HepG2 (cell line): ENCODE measurements around the gene CNOT2. TPM values are rescaled to one million over a fixed set of nuclear protein-coding genes. Genes with fewer than 3 reads are reported as not detected.

Experiments
- ATAC-seq: fragments of 200-7000 bp; cut with Tn5 transposase; 3 replicates; pipeline ENCODE4 v1.9.1; 2020; ENCODE audit warnings: mild to moderate bottlenecking, moderate library complexity
- BruUV-seq: library from RNA; stranded (reverse); fragments of 400-500 nt; replicated peaks from 2 replicates; lab custom pipeline; 2021; lab: Mats Ljungman, UMichigan
- CTCF ChIA-PET: fragments of 300-600 bp; formaldehyde crosslinking; extraction: SDS; loops from one replicate; lab custom pipeline; 2021; ENCODE audit warnings: low total read pairs, inconsistent platforms, low intra/inter-chr PET ratio; lab: Yijun Ruan, JAX
- POLR2A ChIA-PET: fragments of 350-600 bp; sonication (Branson Sonifier 250); formaldehyde crosslinking; loops from one replicate; lab custom pipeline; 2020; ENCODE audit warnings: antibody characterized with exemption, inconsistent platforms; lab: Yijun Ruan, JAX
- DNase-seq: peaks from one replicate; pipeline ENCODE4 v3.0.0-alpha.2; 2015; ENCODE audit warnings: low spot score
- FAIRE-seq: peaks from 3 replicates; lab custom pipeline; 2011; peaks lifted over from hg19 to GRCh38; lab: Jason Lieb, UNC
- H2AFZ ChIP-seq: one replicate; pipeline ENCODE4 v1.6.1; 2011; ENCODE audit warnings: low read length, inconsistent platforms
- H3K27ac ChIP-seq: fragments of 300-600 bp; 3 replicates; pipeline ENCODE4 v1.8.0; 2011; ENCODE audit warnings: mixed run types, mild to moderate bottlenecking, mixed read lengths, low read length, inconsistent platforms; ENCODE audit not compliant: insufficient read depth; ENCODE audit errors: extremely low read length
- H3K27me3 ChIP-seq, 2 experiments: fragments of 200-600 bp in 1 of 2; 2 replicates in 1 of 2; 3 replicates in 1 of 2; pipeline versions ENCODE4 v1.6.0 to v1.8.0; 2011; ENCODE audit warnings: low read length in 2 of 2, mild to moderate bottlenecking in 2 of 2, moderate library complexity in 2 of 2, inconsistent platforms in 1 of 2; ENCODE audit not compliant: insufficient read depth in 2 of 2, control insufficient read depth in 1 of 2
- H3K36me3 ChIP-seq, 2 experiments: fragments of 200-600 bp in 1 of 2; replicated peaks in 1 of 2; 2 replicates in 1 of 2; 3 replicates in 1 of 2; pipeline versions ENCODE4 v1.5.1 to v1.8.0; 2011; ENCODE audit warnings: low read length in 2 of 2, inconsistent platforms in 1 of 2; ENCODE audit not compliant: insufficient read depth in 2 of 2, control insufficient read depth in 1 of 2
- H3K4me1 ChIP-seq: 2 replicates; pipeline ENCODE4 v1.5.1; 2012; ENCODE audit warnings: low read length, inconsistent platforms; ENCODE audit not compliant: insufficient read depth
- H3K4me2 ChIP-seq: 2 replicates; pipeline ENCODE4 v1.6.0; 2011; ENCODE audit warnings: low read depth, low read length, inconsistent platforms
- H3K4me3 ChIP-seq, 3 experiments: fragments of 200-600 bp in 1 of 3; sonication (generic), shearing (Covaris generic) in 1 of 3; replicated peaks in 1 of 3; 2 replicates each; pipeline ENCODE4 v1.5.1; 2011 to 2016; ENCODE audit warnings: low read length in 3 of 3, inconsistent platforms in 2 of 3, low read depth in 2 of 3, mild to moderate bottlenecking in 2 of 3, control low read depth in 1 of 3, mixed read lengths in 1 of 3; ENCODE audit not compliant: insufficient read depth in 1 of 3
- H3K79me2 ChIP-seq: one replicate; pipeline ENCODE4 v1.6.1; 2011; ENCODE audit warnings: low read length, inconsistent platforms; ENCODE audit not compliant: insufficient read depth
- H3K9ac ChIP-seq: 2 replicates; pipeline ENCODE4 v1.6.0; 2011; ENCODE audit warnings: mild to moderate bottlenecking, low read depth, low read length, inconsistent platforms; ENCODE audit not compliant: insufficient read depth
- H3K9me3 ChIP-seq: 2 replicates; pipeline ENCODE4 v1.5.1; 2012; ENCODE audit warnings: mild to moderate bottlenecking, low read length
- H4K20me1 ChIP-seq: 2 replicates; pipeline ENCODE4 v1.6.0; 2011; ENCODE audit warnings: inconsistent platforms, mild to moderate bottlenecking, low read length, moderate library complexity; ENCODE audit not compliant: insufficient read depth
- FOXC1 ChIP-seq: sonication (generic); formaldehyde crosslinking; IDR thresholded peaks from 2 replicates; pipeline ENCODE4 v1.8.0; 2022; ENCODE audit warnings: mild to moderate bottlenecking, missing genetic modification reagents, borderline replicate concordance
- FOXM1 ChIP-seq: sonication (generic); formaldehyde crosslinking; IDR thresholded peaks from 2 replicates; pipeline ENCODE4 v1.5.0; 2020; ENCODE audit warnings: missing genetic modification reagents
- HMG20A ChIP-seq: IDR thresholded peaks from 2 replicates; pipeline ENCODE4 v1.6.1; 2016; ENCODE audit warnings: borderline replicate concordance
- NFAT5 ChIP-seq: sonication (generic); formaldehyde crosslinking; IDR thresholded peaks from 2 replicates; pipeline ENCODE4 v1.4.0; 2020; ENCODE audit warnings: missing genetic modification reagents
- NPAS2 ChIP-seq: sonication (generic); formaldehyde crosslinking; IDR thresholded peaks from 2 replicates; pipeline ENCODE4 v1.8.0; 2022; ENCODE audit warnings: mild to moderate bottlenecking, missing genetic modification reagents, borderline replicate concordance
- PRMT3 ChIP-seq: sonication (generic); formaldehyde crosslinking; IDR thresholded peaks from 2 replicates; pipeline ENCODE4 v1.8.1; 2022; ENCODE audit warnings: low read depth, mild to moderate bottlenecking, moderate library complexity, missing genetic modification reagents, borderline replicate concordance
- SRSF4 ChIP-seq: fragments of 200-400 bp; formaldehyde crosslinking; IDR thresholded peaks from one replicate; pipeline ENCODE4 v1.6.1; 2018; ENCODE audit warnings: mild to moderate bottlenecking, low read depth, low read length, moderate library complexity; ENCODE audit not compliant: poor library complexity, severe bottlenecking
- YY1 ChIP-seq: IDR thresholded peaks from 2 replicates; pipeline ENCODE4 v1.6.1; 2011; ENCODE audit warnings: low read length, low read depth, moderate library complexity, mild to moderate bottlenecking; ENCODE audit not compliant: insufficient read depth, insufficient replicate concordance
- ZFP41 ChIP-seq: sonication (generic); formaldehyde crosslinking; IDR thresholded peaks from 2 replicates; pipeline ENCODE4 v1.4.0; 2020; ENCODE audit warnings: mild to moderate bottlenecking, missing genetic modification reagents, borderline replicate concordance
- ZNF18 ChIP-seq: sonication (generic); formaldehyde crosslinking; IDR thresholded peaks from 2 replicates; pipeline ENCODE4 v1.8.0; 2022; ENCODE audit warnings: mild to moderate bottlenecking, missing genetic modification reagents; ENCODE audit not compliant: insufficient replicate concordance
- ZNF205 ChIP-seq: IDR thresholded peaks from 2 replicates; pipeline ENCODE4 v1.6.1; 2018; ENCODE audit warnings: missing biosample characterization, missing genetic modification reagents
- ZNF264 ChIP-seq: sonication (generic); formaldehyde crosslinking; IDR thresholded peaks from 2 replicates; pipeline ENCODE4 v1.4.0; 2020; ENCODE audit warnings: missing genetic modification reagents
- ZNF546 ChIP-seq: sonication (generic); formaldehyde crosslinking; conservative IDR thresholded peaks from 2 replicates; pipeline ENCODE4 v1.8.1; 2023; ENCODE audit warnings: mild to moderate bottlenecking, missing genetic modification reagents
- ZNF720 ChIP-seq: sonication (generic); formaldehyde crosslinking; IDR thresholded peaks from 2 replicates; pipeline ENCODE4 v1.4.0; 2020; ENCODE audit warnings: missing genetic modification reagents
- WGBS: methylation state at CpG from one replicate; pipeline ENCODE4 v1.1.6; 2017; ENCODE audit warnings: low lambda C conversion rate; 5-methylcytosine and 5-hydroxymethylcytosine counted together
- in situ Hi-C: cut with HindIII; loops from 2 replicates; pipeline ENCODE4 v1.10.0; 2017; ENCODE audit warnings: low pct_unique_long_range_greater_than_20kb; ENCODE audit not compliant: extremely low pct_ligation_motif_present
- intact Hi-C: fragments of 100-400 bp; cut with micrococcal nuclease; formaldehyde crosslinking; loops from one replicate; pipeline ENCODE4 v1.10.0; 2022; ENCODE audit not compliant: unreplicated experiment
- polyA plus RNA-seq, 8 experiments: library from polyadenylated mRNA; depleted of rRNA in 3 of 8; stranded (reverse) in 7 of 8; unstranded in 1 of 8; fragments of >200 nt; fragmentation: Illumina TruSeq in 4 of 8; extraction: Trizol in 4 of 8; gene quantifications; 2 replicates each; pipeline versions ENCODE4 v1.2.1 to v1.2.3, GENCODE V29; 2011 to 2016; ENCODE audit warnings: low read depth in 4 of 8, missing spikeins in 1 of 8, mixed read lengths in 1 of 8; ENCODE audit not compliant: insufficient read depth in 1 of 8
- total RNA-seq, 5 experiments: library from RNA; depleted of rRNA; stranded (reverse); fragments of >200 nt; fragmentation: Illumina TruSeq; extraction: Trizol; gene quantifications; 2 replicates each; pipeline ENCODE4 v1.2.3, GENCODE V29; 2016; ENCODE audit warnings: low read depth in 1 of 5
- TF ChIP-seq, protein P1 (sequence below): sonication (generic); formaldehyde crosslinking; IDR thresholded peaks from 2 replicates; pipeline ENCODE4 v1.4.0; 2020; ENCODE audit warnings: missing genetic modification reagents, low read depth, mild to moderate bottlenecking, borderline replicate concordance

Gene CNOT2
- total and polyA plus RNA-seq, 2 of the 13 experiments (the other 11 are each of a cell fraction or from before 2014, with no cell fraction given): 54.5 to 76.6 TPM

DNA sequence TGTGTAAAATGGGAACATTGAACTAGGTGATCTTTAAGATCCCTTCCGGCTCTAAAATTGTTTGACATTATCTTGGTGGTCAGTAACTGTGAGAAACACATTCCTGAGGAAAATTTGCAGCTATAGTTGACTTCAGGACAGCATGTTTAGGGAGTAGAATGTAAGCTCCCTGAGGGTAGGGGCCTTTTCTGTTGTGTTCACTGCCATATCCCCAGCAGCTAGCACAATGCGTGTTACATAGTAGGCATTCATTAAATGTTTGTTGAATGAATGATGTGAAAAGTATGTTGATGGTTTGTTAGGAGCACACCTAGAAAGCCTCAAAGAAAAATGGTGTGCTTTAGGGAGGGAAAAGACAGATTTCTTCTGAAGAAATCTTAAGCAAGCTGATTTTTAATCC, 84.3 kb downstream of the CNOT2 start:
- TF ChIP-seq, protein P1, sequence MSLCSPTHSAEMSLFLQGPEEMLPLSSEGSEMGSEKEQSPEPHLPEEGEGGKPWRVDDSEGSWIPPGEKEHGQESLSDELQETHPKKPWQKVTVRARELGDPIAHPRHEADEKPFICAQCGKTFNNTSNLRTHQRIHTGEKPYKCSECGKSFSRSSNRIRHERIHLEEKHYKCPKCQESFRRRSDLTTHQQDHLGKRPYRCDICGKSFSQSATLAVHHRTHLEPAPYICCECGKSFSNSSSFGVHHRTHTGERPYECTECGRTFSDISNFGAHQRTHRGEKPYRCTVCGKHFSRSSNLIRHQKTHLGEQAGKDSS (CRISPR knock-in tag): no peak
- TF ChIP-seq ZNF264 (CRISPR knock-in tag) (no peak), FOXM1 (no peak), FOXC1 (CRISPR knock-in tag) (no peak), YY1 (no peak), ZNF18 (no peak), NFAT5 (CRISPR knock-in tag) (no peak), ZNF205 (no peak), ZNF546 (CRISPR knock-in tag) (no peak), ZNF720 (CRISPR knock-in tag) (no peak), PRMT3 (CRISPR knock-in tag) (no peak), NPAS2 (no peak), SRSF4 (no peak), ZFP41 (CRISPR knock-in tag) (no peak), HMG20A (no peak)
- peaks cover 0 to 16% of the 10 kb centered on the region in 2 experiments; a peak in 2 of 5 replicates for H3K36me3 ChIP-seq
- H3K4me2 ChIP-seq: no peak overlapping the region
- H4K20me1 ChIP-seq: no peaks in the 10 kb centered on the region
- FAIRE-seq: no peak
- intact Hi-C loops (no loop called here), in situ Hi-C loops (no loop called here)
- H3K27me3 ChIP-seq: no peaks in the 10 kb centered on the region; a peak in 1 of 5 replicates
- no peaks in the 10 kb centered on the region for H3K79me2 ChIP-seq
- H3K9ac ChIP-seq: no peak overlapping the region
- no peak for ATAC-seq
- H3K4me3 ChIP-seq: no peak overlapping the region
- no TSS peak for BruUV-seq
- CTCF ChIA-PET: no interaction called here
- POLR2A ChIA-PET: no interaction called here
- H2AFZ ChIP-seq: no peak overlapping the region
- no peaks in the 10 kb centered on the region for H3K9me3 ChIP-seq
- no peak overlapping the region for H3K27ac ChIP-seq
- no peak for DNase-seq
- WGBS: 97% methylated on average over 2 of the region's 2 CpGs
- H3K4me1 ChIP-seq: no peaks in the 10 kb centered on the region
